Activated naive CD4-positive, alpha-beta T cell treated with anti-CD3 and anti-CD28 coated beads for 36 hours (primary cell): Measurements from ENCODE around the gene NR5A2. TPM values are rescaled to one million over a fixed set of nuclear protein-coding genes. Genes with fewer than 3 reads are reported as not detected.

Experiments used
- CTCF ChIA-PET: fragments of 350-600 bp; sonication (Branson Sonifier 250); formaldehyde crosslinking; loops from one replicate; lab custom pipeline; 2021; ENCODE audit warnings: antibody characterized with exemption; lab: Charles Lee
- DNase-seq: peaks from one replicate; pipeline ENCODE4 v3.0.0-alpha.2; 2020
- H3K27ac Mint-ChIP-seq: one replicate; pipeline ENCODE4 v1.8.0; 2021; ENCODE audit warnings: mild to moderate bottlenecking, mixed read lengths
- H3K27me3 Mint-ChIP-seq: one replicate; pipeline ENCODE4 v1.8.0; 2021; ENCODE audit warnings: low read depth, mixed read lengths
- H3K36me3 Mint-ChIP-seq: one replicate; pipeline ENCODE4 v1.8.0; 2021; ENCODE audit warnings: low read depth, mixed read lengths
- H3K4me1 Mint-ChIP-seq: one replicate; pipeline ENCODE4 v1.8.0; 2021; ENCODE audit warnings: low read depth, mixed read lengths
- H3K4me3 Mint-ChIP-seq: one replicate; pipeline ENCODE4 v1.8.0; 2021; ENCODE audit warnings: mild to moderate bottlenecking, moderate library complexity, mixed read lengths
- H3K9me3 Mint-ChIP-seq: one replicate; pipeline ENCODE4 v1.8.0; 2021; ENCODE audit warnings: mixed read lengths
- intact Hi-C: fragments of 100-400 bp; cut with micrococcal nuclease; formaldehyde crosslinking; loops from one replicate; pipeline ENCODE4 v1.15.1; 2023
- total RNA-seq, 2 experiments: library from RNA; stranded (reverse); gene quantifications; one replicate each; pipeline ENCODE4 v1.2.3, GENCODE V29; 2021

Gene NR5A2
- total RNA-seq, 2 experiments from 2014 or later: not detected

DNA sequence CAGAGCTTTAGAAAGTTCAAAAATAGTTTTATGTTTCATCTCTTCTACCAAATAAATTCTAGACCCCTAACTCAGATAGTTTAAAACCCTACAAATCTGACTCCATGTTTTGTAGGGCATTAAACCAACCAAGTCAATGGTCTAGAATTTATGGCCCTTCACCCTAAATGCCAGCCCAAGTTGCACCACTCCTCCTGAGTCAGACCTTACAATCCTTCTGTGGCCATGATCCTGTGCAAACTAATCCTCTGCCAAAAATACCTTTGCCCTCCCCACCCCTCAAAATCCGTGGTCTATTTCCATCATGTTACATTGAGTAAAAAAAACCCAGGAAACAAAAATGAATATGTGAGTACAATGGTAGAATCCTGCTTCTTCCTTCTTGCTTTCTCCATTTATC is 179.3 kb downstream of the NR5A2 start:
- H3K4me1 Mint-ChIP-seq: peaks cover 8% of the 10 kb centered on the region
- intact Hi-C loops: loop anchor here (1.0 kb wide), 2 partner anchors 20 to 53 kb away; no protein-coding TSS in a partner anchor
- H3K27ac Mint-ChIP-seq: no peak overlapping the region

DNA sequence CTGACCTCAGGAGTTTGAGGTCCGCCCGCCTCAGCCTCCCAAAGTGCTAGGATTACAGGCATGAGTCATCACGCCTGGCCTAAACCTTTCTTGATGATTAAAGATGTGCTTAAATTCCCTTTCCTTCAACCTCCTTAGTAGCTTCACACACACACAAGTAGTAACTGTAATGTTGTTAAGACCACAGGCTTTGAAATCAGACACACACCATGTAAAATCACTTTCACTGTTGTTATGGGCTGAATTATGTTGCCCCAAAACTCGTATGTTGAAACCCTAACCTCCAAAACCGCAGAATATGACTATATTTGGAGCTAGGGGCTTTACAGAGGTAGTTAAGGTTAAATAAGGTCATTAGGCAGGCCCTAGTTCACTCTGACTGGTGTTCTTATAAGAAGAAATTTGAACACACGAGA is 180.2 kb downstream of the NR5A2 start:
- Mint-ChIP-seq H3K4me1 (peaks cover 8% of the 10 kb centered on the region), H3K27me3 (no peaks in the 10 kb centered on the region), H3K27ac (no peak overlapping the region), H3K4me3 (no peak overlapping the region), H3K36me3 (no peaks in the 10 kb centered on the region), H3K9me3 (no peaks in the 10 kb centered on the region)
- intact Hi-C loops: loop anchor here (1.0 kb wide), 1 partner anchor 54 kb away; no protein-coding TSS in a partner anchor
- DNase-seq: no peak
- CTCF ChIA-PET: no interaction called here

More for the DNA sequence above, 179.3 kb downstream of the NR5A2 start:
- Mint-ChIP-seq H3K27me3 (no peaks in the 10 kb centered on the region), H3K4me3 (no peak overlapping the region), H3K9me3 (no peaks in the 10 kb centered on the region), H3K36me3 (no peaks in the 10 kb centered on the region)
- CTCF ChIA-PET: no interaction called here
- no peak for DNase-seq

GRCh38 chr1:200211157-200211556 is 183.6 kb downstream of the NR5A2 start:
- Mint-ChIP-seq H3K4me1 (peaks cover 7% of the 10 kb centered on the region), H3K27ac (no peak overlapping the region), H3K36me3 (peaks cover 3% of the 10 kb centered on the region), H3K9me3 (peaks cover 9% of the 10 kb centered on the region), H3K27me3 (no peaks in the 10 kb centered on the region), H3K4me3 (no peak overlapping the region)
- no peak for DNase-seq
- intact Hi-C loops: no loop called here
- CTCF ChIA-PET: interaction anchor here (0.6 kb wide), 1 partner anchor 13 kb away, joined by 4 read pairs; no protein-coding TSS in a partner anchor

GRCh38 chr1:200213392-200213791 is 185.9 kb downstream of the NR5A2 start:
- H3K27ac Mint-ChIP-seq: no peak overlapping the region
- peaks cover 3% of the 10 kb centered on the region for H3K36me3 Mint-ChIP-seq
- intact Hi-C loops: no loop called here
- peaks cover 5% of the 10 kb centered on the region for H3K27me3 Mint-ChIP-seq
- H3K4me3 Mint-ChIP-seq: no peak overlapping the region
- DNase-seq: no peak
- peaks cover 9% of the 10 kb centered on the region for H3K9me3 Mint-ChIP-seq
- CTCF ChIA-PET: interaction anchor here (0.6 kb wide), 1 partner anchor 29 kb away, joined by 5 read pairs; no protein-coding TSS in a partner anchor
- H3K4me1 Mint-ChIP-seq: no peaks in the 10 kb centered on the region

- CTCF ChIA-PET: interaction anchor here (0.6 kb wide), 1 partner anchor 30 kb away, joined by 5 read pairs; no protein-coding TSS in a partner anchor
- DNase-seq: no peak
- intact Hi-C loops: no loop called here
- H3K27ac Mint-ChIP-seq: no peak overlapping the region
- no peaks in the 10 kb centered on the region for H3K4me1 Mint-ChIP-seq
- peaks cover 3% of the 10 kb centered on the region for H3K36me3 Mint-ChIP-seq
- H3K4me3 Mint-ChIP-seq: no peak overlapping the region
- H3K27me3 Mint-ChIP-seq: peaks cover 5% of the 10 kb centered on the region
- peaks cover 9% of the 10 kb centered on the region for H3K9me3 Mint-ChIP-seq
Observed at GRCh38 chr1:200213921-200214320, 186.4 kb downstream of the NR5A2 start.

- peaks cover 3% of the 10 kb centered on the region for H3K36me3 Mint-ChIP-seq
- H3K4me3 Mint-ChIP-seq: no peak overlapping the region
- H3K27me3 Mint-ChIP-seq: peaks cover 5% of the 10 kb centered on the region
- intact Hi-C loops: no loop called here
- no peak for DNase-seq
- no peaks in the 10 kb centered on the region for H3K4me1 Mint-ChIP-seq
- CTCF ChIA-PET: no interaction called here
- no peak overlapping the region for H3K27ac Mint-ChIP-seq
- H3K9me3 Mint-ChIP-seq: peaks cover 9% of the 10 kb centered on the region
Observed at GRCh38 chr1:200215350-200215749, 187.8 kb downstream of the NR5A2 start.

DNA sequence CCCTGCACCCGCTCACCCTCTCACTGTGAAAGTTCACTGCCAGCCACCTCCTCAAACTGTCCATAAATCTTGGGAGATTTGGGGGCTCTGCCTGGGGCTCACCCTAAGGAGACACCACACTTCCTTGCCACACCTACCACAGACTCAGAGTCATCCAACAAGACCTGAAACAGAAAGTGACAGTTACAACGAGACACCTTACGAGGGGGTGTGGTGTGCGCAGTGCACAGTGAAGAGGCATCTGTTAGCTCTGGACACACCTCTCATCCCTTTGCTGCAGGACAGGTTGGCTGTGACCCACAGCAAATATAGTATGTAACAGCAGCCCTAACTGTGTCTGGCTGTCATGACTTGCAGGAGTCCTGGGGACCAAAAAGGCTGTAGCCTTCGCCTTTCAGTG is 190.2 kb downstream of the NR5A2 start:
- Mint-ChIP-seq H3K4me1 (no peaks in the 10 kb centered on the region), H3K4me3 (no peak overlapping the region), H3K27me3 (peaks cover 5% of the 10 kb centered on the region), H3K36me3 (peaks cover 3% of the 10 kb centered on the region), H3K9me3 (peaks cover 9% of the 10 kb centered on the region), H3K27ac (no peak overlapping the region)
- peak; percentile 7 for DNase-seq
- CTCF ChIA-PET: no interaction called here
- intact Hi-C loops: no loop called here

DNA sequence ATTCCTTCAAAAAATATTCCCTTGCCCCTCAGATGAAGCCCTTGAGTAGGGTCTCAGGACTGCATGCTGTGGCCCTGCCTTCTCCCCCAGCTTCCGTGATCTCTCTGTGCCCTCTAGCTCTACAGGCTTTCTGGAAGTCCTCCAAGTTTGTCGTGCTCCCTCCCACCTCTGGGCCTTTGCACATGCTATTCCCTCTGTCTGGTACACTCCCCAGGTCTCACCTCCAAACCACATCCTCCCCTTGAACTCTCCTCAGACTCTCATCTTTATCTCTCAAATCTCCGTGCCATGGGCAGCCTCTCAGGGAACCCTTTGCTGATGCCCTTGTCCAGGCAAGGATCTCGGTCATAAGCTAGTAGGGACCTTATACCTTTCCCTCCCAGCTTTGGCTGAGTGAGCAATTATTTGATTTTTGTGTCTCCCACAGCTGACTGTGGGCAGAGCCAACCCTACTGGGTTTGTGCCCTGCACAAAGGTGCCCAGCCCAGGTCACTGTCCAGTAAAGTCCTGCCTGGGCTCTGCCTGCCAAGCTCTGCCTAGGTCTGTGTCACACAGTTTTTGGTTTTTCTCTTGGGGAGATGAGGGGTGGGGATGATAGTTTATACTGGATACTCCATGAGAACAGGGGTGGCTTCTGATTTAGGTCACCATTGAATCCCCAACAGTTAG is 194.2 kb downstream of the NR5A2 start:
- Mint-ChIP-seq H3K36me3 (no peaks in the 10 kb centered on the region), H3K4me1 (peaks cover 15% of the 10 kb centered on the region)

DNA sequence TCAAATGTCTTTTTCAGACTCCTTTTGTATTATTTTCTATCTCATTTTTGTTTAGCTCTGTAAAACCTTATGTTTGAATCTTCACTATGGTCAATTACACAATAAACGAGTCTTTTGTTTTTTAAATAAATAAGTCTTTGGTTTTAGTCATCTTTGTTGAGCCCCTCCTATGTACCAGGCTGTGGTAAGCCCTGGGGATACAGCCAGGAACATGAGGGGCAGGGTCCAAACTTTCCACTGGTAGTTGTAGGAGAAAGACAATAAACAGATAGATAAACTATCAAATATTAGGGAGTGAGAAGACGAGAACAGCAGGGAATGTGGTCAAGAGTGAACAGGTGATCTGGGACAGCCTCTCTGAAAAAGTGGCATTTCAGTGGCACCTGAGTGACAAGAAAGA is 195.7 kb downstream of the NR5A2 start:
- CTCF ChIA-PET: no interaction called here
- Mint-ChIP-seq H3K27ac (no peak overlapping the region), H3K4me3 (no peak overlapping the region), H3K27me3 (no peaks in the 10 kb centered on the region), H3K4me1 (peaks cover 17% of the 10 kb centered on the region), H3K36me3 (no peaks in the 10 kb centered on the region), H3K9me3 (no peaks in the 10 kb centered on the region)
- DNase-seq: no peak
- intact Hi-C loops: no loop called here

More for the DNA sequence above, 194.2 kb downstream of the NR5A2 start:
- intact Hi-C loops: no loop called here
- Mint-ChIP-seq H3K9me3 (no peaks in the 10 kb centered on the region), H3K27ac (no peak overlapping the region), H3K27me3 (peaks cover 5% of the 10 kb centered on the region), H3K4me3 (no peak overlapping the region)
- CTCF ChIA-PET: no interaction called here
- DNase-seq: peak; percentile 9

DNA sequence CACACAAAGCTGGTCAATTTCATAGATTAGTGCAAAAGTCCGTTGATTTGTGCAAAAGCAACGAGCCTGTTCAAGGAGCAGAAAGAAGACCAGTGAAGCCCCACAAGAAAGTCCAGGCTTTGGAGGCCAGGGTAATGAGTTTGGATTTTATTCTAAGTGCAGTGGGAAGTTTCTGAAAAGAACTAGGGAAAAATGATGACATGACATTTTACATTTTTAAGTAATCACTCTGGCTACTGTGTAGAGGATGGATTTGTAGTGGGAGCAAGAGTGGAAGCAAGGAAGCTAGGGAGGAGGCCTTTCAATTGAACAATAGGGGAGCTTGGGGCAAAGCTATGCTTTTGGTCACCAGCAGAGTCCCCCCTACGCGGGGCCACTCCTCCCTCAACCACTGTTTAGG is 196.1 kb downstream of the NR5A2 start:
- H3K4me3 Mint-ChIP-seq: no peak overlapping the region
- peaks cover 17% of the 10 kb centered on the region for H3K4me1 Mint-ChIP-seq
- no peaks in the 10 kb centered on the region for H3K9me3 Mint-ChIP-seq
- no peaks in the 10 kb centered on the region for H3K36me3 Mint-ChIP-seq
- DNase-seq: no peak
- no peaks in the 10 kb centered on the region for H3K27me3 Mint-ChIP-seq
- intact Hi-C loops: no loop called here
- CTCF ChIA-PET: no interaction called here
- H3K27ac Mint-ChIP-seq: no peak overlapping the region

- H3K4me1 Mint-ChIP-seq: peaks cover 17% of the 10 kb centered on the region
- no peaks in the 10 kb centered on the region for H3K36me3 Mint-ChIP-seq
- peaks cover 4% of the 10 kb centered on the region for H3K27me3 Mint-ChIP-seq
- no peak for DNase-seq
- H3K27ac Mint-ChIP-seq: no peak overlapping the region
- intact Hi-C loops: no loop called here
- no peak overlapping the region for H3K4me3 Mint-ChIP-seq
- H3K9me3 Mint-ChIP-seq: no peaks in the 10 kb centered on the region
- CTCF ChIA-PET: no interaction called here
Observed at GRCh38 chr1:200224315-200224714, 196.8 kb downstream of the NR5A2 start.

- CTCF ChIA-PET: no interaction called here
- peak; percentile 70 for DNase-seq
Observed at GRCh38 chr1:200226268-200226968, 198.9 kb downstream of the NR5A2 start.

More at GRCh38 chr1:200226268-200226968, 198.9 kb downstream of the NR5A2 start:
- Mint-ChIP-seq H3K9me3 (no peaks in the 10 kb centered on the region), H3K4me3 (peak overlapping the region; percentile 3), H3K27me3 (peaks cover 4% of the 10 kb centered on the region), H3K4me1 (peaks cover 17% of the 10 kb centered on the region), H3K27ac (peak overlapping the region; percentile 64), H3K36me3 (no peaks in the 10 kb centered on the region)
- intact Hi-C loops: loop anchor here (1.0 to 5.0 kb wide), 6 partner anchors 20 to 1054 kb away; no protein-coding TSS in a partner anchor
